K562 (cell line): Measurements from ENCODE around the gene VTN.

ENCODE experiments used
- CHD2 ChIP-seq: IDR thresholded peaks from 2 replicates; pipeline ENCODE4 v1.6.1; 2011; ENCODE audit warnings: low read depth, low read length
- CREBBP ChIP-seq: IDR thresholded peaks from one replicate; pipeline ENCODE4 v1.6.1; 2012; ENCODE audit warnings: low read depth, mild to moderate bottlenecking, control low read depth, inconsistent platforms, low read length
- HIVEP1 ChIP-seq: fragments of 250-450 bp; sonication (Bioruptor Pico); IDR thresholded peaks from 2 replicates; pipeline ENCODE4 v1.4.0; 2020; ENCODE audit warnings: mild to moderate bottlenecking
- NR2F6 ChIP-seq: fragments of 450-650 bp; formaldehyde crosslinking; IDR thresholded peaks from 2 replicates; pipeline ENCODE4 v1.4.0; 2020; ENCODE audit warnings: mild to moderate bottlenecking
- POLR2A ChIP-seq: fragments of 450-650 bp; conservative IDR thresholded peaks from 2 replicates; pipeline ENCODE4 v1.6.1; 2016
- ZBTB33 ChIP-seq: sonication (generic); formaldehyde crosslinking; IDR thresholded peaks from 2 replicates; pipeline ENCODE4 v1.8.1; 2023; ENCODE audit warnings: mild to moderate bottlenecking, missing genetic modification reagents
- ZNF24 ChIP-seq: fragments of 450-650 bp; IDR thresholded peaks from 2 replicates; pipeline ENCODE4 v1.6.1; 2016
- ZNF431 ChIP-seq: sonication (generic); formaldehyde crosslinking; IDR thresholded peaks from 2 replicates; pipeline ENCODE4 v1.8.0; 2022; ENCODE audit warnings: mild to moderate bottlenecking, missing genetic modification reagents

GRCh38 chr17:28328325-28328724 lies 41.8 kb downstream of the VTN start:
- TF ChIP-seq ZNF24: no peak
- no peak for TF ChIP-seq ZBTB33 (CRISPR knock-in tag)
- no peak for TF ChIP-seq HIVEP1
- no peak for TF ChIP-seq CREBBP
- no peak for TF ChIP-seq ZNF431
- no peak for TF ChIP-seq POLR2A
- no peak for TF ChIP-seq CHD2
- no peak for TF ChIP-seq NR2F6 (CRISPR knock-in tag)
